ENCODE results near the gene MLXIP.

Gene MLXIP

GRCh38 chr12:122031342-122032216, 47.0 kb upstream of the MLXIP start:
- H3K23ac ChIP-seq (ENCODE audit: low read length): no peak overlapping the region
- peaks cover 18% of the 10 kb centered on the region for H3K79me1 ChIP-seq (ENCODE audit: low read length)
- no peaks in the 10 kb centered on the region for H3K4me1 ChIP-seq (ENCODE audit: control insufficient read depth, low read depth, low read length)
- H4K5ac ChIP-seq (ENCODE audit: low read length): no peak overlapping the region
- H3K36me3 ChIP-seq (ENCODE audit: control insufficient read depth, insufficient read depth, low read length): no peaks in the 10 kb centered on the region
- DNase-seq: peak; percentile 59
- no peak overlapping the region for H3K18ac ChIP-seq (ENCODE audit: low read length)
- no peak overlapping the region for H2BK120ac ChIP-seq (ENCODE audit: low read depth, low read length)
- H3K56ac ChIP-seq (ENCODE audit: low read length): no peak overlapping the region
- WGBS (ENCODE audit: extremely low coverage, insufficient coverage, low lambda C conversion rate): no CpG with 5 or more reads among the region's 21 CpGs
- no peak overlapping the region for H2BK5ac ChIP-seq (ENCODE audit: low read length)
- no peaks in the 10 kb centered on the region for H3K27me3 ChIP-seq (ENCODE audit: insufficient read depth, low read length, poor library complexity)
- no peak overlapping the region for H3K4ac ChIP-seq (ENCODE audit: low read depth, low read length)
- H3K9ac ChIP-seq (ENCODE audit: low read length): no peak overlapping the region
- H2AK5ac ChIP-seq (ENCODE audit: low read length): no peak overlapping the region
- H2BK15ac ChIP-seq (replicated peaks; ENCODE audit: low read depth): no peak overlapping the region
- no peak overlapping the region for H3K4me2 ChIP-seq (ENCODE audit: low read length)
- no peak overlapping the region for H3K27ac ChIP-seq (ENCODE audit: low read depth, low read length)
- no peak overlapping the region for H4K8ac ChIP-seq (ENCODE audit: low read depth, low read length)
- peaks cover 17% of the 10 kb centered on the region for H3K79me2 ChIP-seq (ENCODE audit: control insufficient read depth, insufficient read depth, low read length)
- no peak overlapping the region for H3K4me3 ChIP-seq (ENCODE audit: low read length)

GRCh38 chr12:122032580-122032979, 46.0 kb upstream of the MLXIP start:
- Histone ChIP-seq H3K18ac (ENCODE audit: low read length) (no peak overlapping the region), H3K79me2 (ENCODE audit: control insufficient read depth, insufficient read depth, low read length) (peaks cover 13% of the 10 kb centered on the region), H4K5ac (ENCODE audit: low read length) (no peak overlapping the region), H2BK120ac (ENCODE audit: low read depth, low read length) (no peak overlapping the region), H2BK15ac (replicated peaks; ENCODE audit: low read depth) (no peak overlapping the region), H4K8ac (ENCODE audit: low read depth, low read length) (no peak overlapping the region), H3K4me3 (ENCODE audit: low read length) (no peak overlapping the region), H3K36me3 (ENCODE audit: control insufficient read depth, insufficient read depth, low read length) (no peaks in the 10 kb centered on the region), H3K27ac (ENCODE audit: low read depth, low read length) (no peak overlapping the region), H3K9ac (ENCODE audit: low read length) (no peak overlapping the region), H3K23ac (ENCODE audit: low read length) (no peak overlapping the region), H2BK5ac (ENCODE audit: low read length) (no peak overlapping the region), H3K4ac (ENCODE audit: low read depth, low read length) (no peak overlapping the region), H3K27me3 (ENCODE audit: insufficient read depth, low read length, poor library complexity) (no peaks in the 10 kb centered on the region), H3K4me2 (ENCODE audit: low read length) (no peak overlapping the region), H3K56ac (ENCODE audit: low read length) (no peak overlapping the region), H2AK5ac (ENCODE audit: low read length) (no peak overlapping the region), H3K4me1 (ENCODE audit: control insufficient read depth, low read depth, low read length) (no peaks in the 10 kb centered on the region), H3K79me1 (ENCODE audit: low read length) (peaks cover 13% of the 10 kb centered on the region)
- WGBS (ENCODE audit: extremely low coverage, insufficient coverage, low lambda C conversion rate): no CpG with 5 or more reads among the region's 11 CpGs
- DNase-seq: no peak

GRCh38 chr12:122035292-122035691, 43.3 kb upstream of the MLXIP start:
- no peaks in the 10 kb centered on the region for H3K36me3 ChIP-seq (ENCODE audit: control insufficient read depth, insufficient read depth, low read length)

GRCh38 chr12:122036153-122036552, 42.4 kb upstream of the MLXIP start:
- no peak overlapping the region for H3K4me2 ChIP-seq (ENCODE audit: low read length)
- no peak overlapping the region for H4K8ac ChIP-seq (ENCODE audit: low read depth, low read length)
- no CpG with 5 or more reads among the region's 6 CpGs for WGBS (ENCODE audit: extremely low coverage, insufficient coverage, low lambda C conversion rate)
- no peak overlapping the region for H3K9ac ChIP-seq (ENCODE audit: low read length)
- no peak overlapping the region for H3K4me3 ChIP-seq (ENCODE audit: low read length)
- peaks cover 2% of the 10 kb centered on the region for H3K79me1 ChIP-seq (ENCODE audit: low read length)
- no peak overlapping the region for H3K18ac ChIP-seq (ENCODE audit: low read length)
- H3K56ac ChIP-seq (ENCODE audit: low read length): no peak overlapping the region
- no peak overlapping the region for H3K23ac ChIP-seq (ENCODE audit: low read length)
- no peak overlapping the region for H2BK5ac ChIP-seq (ENCODE audit: low read length)
- no peak overlapping the region for H3K4ac ChIP-seq (ENCODE audit: low read depth, low read length)
- no peak overlapping the region for H3K27ac ChIP-seq (ENCODE audit: low read depth, low read length)
- H2AK5ac ChIP-seq (ENCODE audit: low read length): no peak overlapping the region
- no peak for DNase-seq
- no peak overlapping the region for H4K5ac ChIP-seq (ENCODE audit: low read length)
- H3K36me3 ChIP-seq (ENCODE audit: control insufficient read depth, insufficient read depth, low read length): no peaks in the 10 kb centered on the region
- H2BK120ac ChIP-seq (ENCODE audit: low read depth, low read length): no peak overlapping the region
- H2BK15ac ChIP-seq (replicated peaks; ENCODE audit: low read depth): no peak overlapping the region
- H3K27me3 ChIP-seq (ENCODE audit: insufficient read depth, low read length, poor library complexity): no peaks in the 10 kb centered on the region
- no peaks in the 10 kb centered on the region for H3K4me1 ChIP-seq (ENCODE audit: control insufficient read depth, low read depth, low read length)
- H3K79me2 ChIP-seq (ENCODE audit: control insufficient read depth, insufficient read depth, low read length): no peaks in the 10 kb centered on the region

More at GRCh38 chr12:122035292-122035691, 43.3 kb upstream of the MLXIP start:
- H3K27me3 ChIP-seq (ENCODE audit: insufficient read depth, low read length, poor library complexity): no peaks in the 10 kb centered on the region
- H3K27ac ChIP-seq (ENCODE audit: low read depth, low read length): no peak overlapping the region
- H2BK120ac ChIP-seq (ENCODE audit: low read depth, low read length): no peak overlapping the region
- no peaks in the 10 kb centered on the region for H3K79me2 ChIP-seq (ENCODE audit: control insufficient read depth, insufficient read depth, low read length)
- no peak overlapping the region for H2AK5ac ChIP-seq (ENCODE audit: low read length)
- no peak overlapping the region for H4K8ac ChIP-seq (ENCODE audit: low read depth, low read length)
- WGBS (ENCODE audit: extremely low coverage, insufficient coverage, low lambda C conversion rate): no CpG with 5 or more reads among the region's 8 CpGs
- peaks cover 2% of the 10 kb centered on the region for H3K79me1 ChIP-seq (ENCODE audit: low read length)
- no peak for DNase-seq
- no peak overlapping the region for H4K5ac ChIP-seq (ENCODE audit: low read length)
- no peak overlapping the region for H3K23ac ChIP-seq (ENCODE audit: low read length)
- H3K4me3 ChIP-seq (ENCODE audit: low read length): no peak overlapping the region
- H3K9ac ChIP-seq (ENCODE audit: low read length): no peak overlapping the region
- H3K4me2 ChIP-seq (ENCODE audit: low read length): no peak overlapping the region
- no peak overlapping the region for H2BK15ac ChIP-seq (replicated peaks; ENCODE audit: low read depth)
- no peak overlapping the region for H3K56ac ChIP-seq (ENCODE audit: low read length)
- no peak overlapping the region for H3K18ac ChIP-seq (ENCODE audit: low read length)
- no peak overlapping the region for H2BK5ac ChIP-seq (ENCODE audit: low read length)
- no peak overlapping the region for H3K4ac ChIP-seq (ENCODE audit: low read depth, low read length)
- H3K4me1 ChIP-seq (ENCODE audit: control insufficient read depth, low read depth, low read length): no peaks in the 10 kb centered on the region

GRCh38 chr12:122040579-122041386, 37.8 kb upstream of the MLXIP start:
- Histone ChIP-seq H4K5ac (ENCODE audit: low read length) (no peak overlapping the region), H3K79me2 (ENCODE audit: control insufficient read depth, insufficient read depth, low read length) (no peaks in the 10 kb centered on the region), H3K79me1 (ENCODE audit: low read length) (no peaks in the 10 kb centered on the region), H3K4me2 (ENCODE audit: low read length) (no peak overlapping the region), H2BK120ac (ENCODE audit: low read depth, low read length) (no peak overlapping the region), H3K4ac (ENCODE audit: low read depth, low read length) (no peak overlapping the region), H3K4me3 (ENCODE audit: low read length) (no peak overlapping the region), H3K4me1 (ENCODE audit: control insufficient read depth, low read depth, low read length) (no peaks in the 10 kb centered on the region), H3K9ac (ENCODE audit: low read length) (no peak overlapping the region), H3K18ac (ENCODE audit: low read length) (no peak overlapping the region), H3K27ac (ENCODE audit: low read depth, low read length) (no peak overlapping the region), H3K23ac (ENCODE audit: low read length) (no peak overlapping the region), H2BK15ac (replicated peaks; ENCODE audit: low read depth) (no peak overlapping the region), H2BK5ac (ENCODE audit: low read length) (no peak overlapping the region), H4K8ac (ENCODE audit: low read depth, low read length) (no peak overlapping the region), H3K36me3 (ENCODE audit: control insufficient read depth, insufficient read depth, low read length) (peaks cover 4% of the 10 kb centered on the region), H3K27me3 (ENCODE audit: insufficient read depth, low read length, poor library complexity) (no peaks in the 10 kb centered on the region), H2AK5ac (ENCODE audit: low read length) (no peak overlapping the region), H3K56ac (ENCODE audit: low read length) (no peak overlapping the region)
- WGBS (ENCODE audit: extremely low coverage, insufficient coverage, low lambda C conversion rate): no CpG with 5 or more reads among the region's 21 CpGs
- no peak for DNase-seq

Measured in mesendoderm (in vitro differentiated cells).